ENCODE data around the gene ELK3. TPM values are rescaled to one million over a fixed set of nuclear protein-coding genes. Genes with fewer than 3 reads are reported as not detected.

The ELK3 gene
- total RNA-seq, 1 donor from 2014 or later, result 49.3 TPM

DNA sequence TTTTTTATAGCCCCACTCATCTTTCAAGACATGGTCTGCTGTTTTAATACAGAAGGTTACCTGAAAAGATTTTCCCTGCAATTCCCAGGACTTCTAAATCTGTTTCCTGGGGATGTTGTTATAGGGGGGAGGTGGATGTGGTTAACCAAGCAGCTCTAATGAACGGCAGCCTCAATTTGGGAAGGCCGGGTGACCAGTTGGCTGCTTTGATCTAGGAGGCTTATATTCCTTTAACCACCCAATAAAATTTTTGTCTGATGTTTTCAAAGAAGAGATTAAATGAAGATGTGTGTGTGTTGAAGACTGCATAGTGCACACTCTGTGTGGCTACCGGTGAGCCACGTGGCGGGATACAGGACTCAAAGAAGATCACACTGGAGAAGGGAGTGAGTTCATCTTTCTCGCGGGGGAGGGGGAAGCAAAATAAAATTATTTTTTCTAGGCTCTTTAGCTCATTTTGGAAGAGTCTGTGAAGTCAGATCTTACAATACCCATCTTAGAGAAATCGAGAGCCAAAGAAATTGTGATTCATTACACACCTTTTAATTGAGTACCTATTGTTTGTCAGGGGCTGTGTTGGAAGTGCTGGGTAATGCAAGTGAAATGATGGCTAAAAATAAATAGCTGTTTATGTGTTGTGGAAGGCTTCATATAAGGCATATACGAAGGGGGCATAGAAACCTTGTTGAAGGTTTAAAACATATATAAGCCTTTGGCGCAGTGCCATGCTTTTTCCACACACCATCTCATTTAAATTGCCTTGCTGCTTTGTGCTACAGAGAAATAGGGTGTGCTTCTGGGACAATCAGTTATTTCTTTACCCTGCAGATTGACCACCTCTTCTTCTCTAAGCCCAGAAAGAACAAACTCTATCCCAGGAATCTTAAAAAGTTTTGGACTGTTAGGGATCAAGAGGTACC lies 18.5 kb downstream of the ELK3 start:
- no peak for TF ChIP-seq CTCF (IDR thresholded peaks at IDR 0.05)
- Mint-ChIP-seq H3K36me3 (ENCODE audit: unreplicated experiment) (peaks cover 2% of the 10 kb centered on the region), H3K4me1 (ENCODE audit: unreplicated experiment) (peaks cover 55% of the 10 kb centered on the region), H3K27me3 (ENCODE audit: unreplicated experiment) (no peaks in the 10 kb centered on the region), H3K9me3 (ENCODE audit: unreplicated experiment) (no peaks in the 10 kb centered on the region), H3K4me3 (ENCODE audit: unreplicated experiment) (no peak overlapping the region), H3K27ac (ENCODE audit: unreplicated experiment) (peak overlapping the region; percentile 60)
- DNase-seq (ENCODE audit: extremely low spot score, unreplicated experiment), result no peak

- no peak overlapping the region for H3K4me3 Mint-ChIP-seq (ENCODE audit: unreplicated experiment)
- no peak for TF ChIP-seq CTCF (IDR thresholded peaks at IDR 0.05)
- peaks cover 55% of the 10 kb centered on the region for H3K4me1 Mint-ChIP-seq (ENCODE audit: unreplicated experiment)
- no peaks in the 10 kb centered on the region for H3K9me3 Mint-ChIP-seq (ENCODE audit: unreplicated experiment)
- peaks cover 2% of the 10 kb centered on the region for H3K36me3 Mint-ChIP-seq (ENCODE audit: unreplicated experiment)
- no peak for DNase-seq (ENCODE audit: extremely low spot score, unreplicated experiment)
- H3K27ac Mint-ChIP-seq (ENCODE audit: unreplicated experiment), result no peak overlapping the region
- no peaks in the 10 kb centered on the region for H3K27me3 Mint-ChIP-seq (ENCODE audit: unreplicated experiment)
These were observed 19.7 kb downstream of the ELK3 start for GRCh38 chr12:96213869-96214268.

DNA sequence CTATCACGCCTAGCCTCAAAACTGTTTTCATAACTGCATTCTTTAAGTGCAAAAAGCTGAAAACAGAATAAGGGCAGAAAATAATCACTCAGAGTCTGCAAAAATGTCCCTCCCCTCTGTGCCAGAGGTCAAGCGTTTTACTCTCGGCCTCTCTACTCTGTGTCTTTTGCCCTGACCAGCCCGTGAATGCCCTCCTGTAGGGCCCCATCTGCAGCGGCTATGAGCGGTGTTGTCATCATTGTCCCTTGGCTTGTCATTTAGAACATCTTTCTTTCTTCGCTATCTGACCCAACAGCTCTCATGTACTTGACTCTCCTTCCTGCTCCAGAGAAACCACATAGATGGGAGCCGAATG lies 21.7 kb downstream of the ELK3 start:
- Mint-ChIP-seq H3K27ac (ENCODE audit: unreplicated experiment) (no peak overlapping the region), H3K36me3 (ENCODE audit: unreplicated experiment) (peaks cover 2% of the 10 kb centered on the region), H3K4me1 (ENCODE audit: unreplicated experiment) (peaks cover 55% of the 10 kb centered on the region)

GRCh38 chr12:96218989-96219678 lies 25.0 kb downstream of the ELK3 start:
- H3K36me3 Mint-ChIP-seq (ENCODE audit: unreplicated experiment), result peaks cover 6% of the 10 kb centered on the region
- TF ChIP-seq CTCF (IDR thresholded peaks at IDR 0.05), result no peak
- peak overlapping the region; percentile 60 for H3K4me3 Mint-ChIP-seq (ENCODE audit: unreplicated experiment)
- peak overlapping the region; percentile 95 for H3K27ac Mint-ChIP-seq (ENCODE audit: unreplicated experiment)
- no peak for DNase-seq (ENCODE audit: extremely low spot score, unreplicated experiment)
- no peaks in the 10 kb centered on the region for H3K9me3 Mint-ChIP-seq (ENCODE audit: unreplicated experiment)
- H3K27me3 Mint-ChIP-seq (ENCODE audit: unreplicated experiment), result no peaks in the 10 kb centered on the region
- peaks cover 47% of the 10 kb centered on the region for H3K4me1 Mint-ChIP-seq (ENCODE audit: unreplicated experiment)

More for the DNA sequence above, 21.7 kb downstream of the ELK3 start:
- TF ChIP-seq CTCF (IDR thresholded peaks at IDR 0.05), result no peak
- no peaks in the 10 kb centered on the region for H3K9me3 Mint-ChIP-seq (ENCODE audit: unreplicated experiment)
- no peak overlapping the region for H3K4me3 Mint-ChIP-seq (ENCODE audit: unreplicated experiment)
- DNase-seq (ENCODE audit: extremely low spot score, unreplicated experiment), result no peak
- H3K27me3 Mint-ChIP-seq (ENCODE audit: unreplicated experiment), result no peaks in the 10 kb centered on the region

DNA sequence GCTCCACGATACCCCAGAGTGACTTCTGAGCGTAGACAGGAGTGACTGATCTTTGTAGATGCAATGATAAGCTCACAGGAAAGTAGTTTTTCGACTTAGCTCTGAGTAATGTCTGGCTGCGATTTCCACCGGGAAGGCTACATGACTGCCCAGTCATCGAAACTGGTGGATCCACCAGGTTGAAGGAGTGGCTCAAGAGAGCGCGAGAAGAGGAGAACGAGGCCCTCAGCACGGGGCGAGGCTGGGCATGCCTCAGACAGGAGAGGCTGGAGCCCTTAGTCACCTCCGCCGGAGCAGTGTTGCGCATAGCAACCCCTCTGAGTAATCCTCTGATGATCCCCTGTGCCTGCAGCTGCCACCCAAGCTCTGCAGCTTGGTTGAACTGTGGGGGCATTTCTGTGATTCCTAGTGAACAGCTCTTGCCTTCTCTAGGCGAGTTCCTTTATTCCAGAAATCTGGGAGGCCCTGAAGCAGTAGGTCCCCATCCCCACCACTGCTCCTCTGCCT lies 25.6 kb downstream of the ELK3 start:
- no peak for TF ChIP-seq CTCF (IDR thresholded peaks at IDR 0.05)
- H3K9me3 Mint-ChIP-seq (ENCODE audit: unreplicated experiment), result no peaks in the 10 kb centered on the region
- peak; percentile 91 for DNase-seq (ENCODE audit: extremely low spot score, unreplicated experiment)
- H3K4me3 Mint-ChIP-seq (ENCODE audit: unreplicated experiment), result peak overlapping the region; percentile 60
- H3K36me3 Mint-ChIP-seq (ENCODE audit: unreplicated experiment), result peaks cover 9% of the 10 kb centered on the region
- H3K4me1 Mint-ChIP-seq (ENCODE audit: unreplicated experiment), result peaks cover 51% of the 10 kb centered on the region
- H3K27me3 Mint-ChIP-seq (ENCODE audit: unreplicated experiment), result no peaks in the 10 kb centered on the region
- H3K27ac Mint-ChIP-seq (ENCODE audit: unreplicated experiment), result peak overlapping the region; percentile 95

Data from osteocyte (in vitro differentiated cells).